IPS-NIHi11 (cell line): ENCODE data around the gene DBI.
"Not testable (repeated sequence)": the region's sequence is repeated elsewhere in the genome, so short reads cannot be mapped to it uniquely, and the experiment has no call there.

Experiments
- DNase-seq: peaks from one replicate; pipeline ENCODE4 v3.0.0; 2012; ENCODE audit warnings: mixed read lengths, low spot score

Gene DBI

DNA sequence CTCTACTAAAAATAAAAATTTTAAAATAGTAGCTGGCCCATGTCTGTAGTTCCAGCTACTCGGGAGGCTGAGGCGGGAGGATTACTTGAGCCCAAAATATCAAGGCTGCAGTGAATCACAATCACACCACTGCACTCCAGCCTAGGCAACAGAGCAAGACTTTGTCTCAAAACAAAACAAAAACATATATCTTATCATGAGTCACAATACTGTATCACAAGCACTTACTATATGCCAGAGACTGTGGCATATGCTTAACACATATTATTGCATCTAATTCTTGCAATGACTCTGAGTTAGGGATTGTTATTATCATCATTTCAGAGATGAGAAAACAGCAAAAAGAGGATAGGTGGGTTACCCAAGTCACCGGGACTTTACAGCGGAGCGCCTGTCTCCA lies 35.3 kb downstream of the DBI start:
- no peak for DNase-seq

DNA sequence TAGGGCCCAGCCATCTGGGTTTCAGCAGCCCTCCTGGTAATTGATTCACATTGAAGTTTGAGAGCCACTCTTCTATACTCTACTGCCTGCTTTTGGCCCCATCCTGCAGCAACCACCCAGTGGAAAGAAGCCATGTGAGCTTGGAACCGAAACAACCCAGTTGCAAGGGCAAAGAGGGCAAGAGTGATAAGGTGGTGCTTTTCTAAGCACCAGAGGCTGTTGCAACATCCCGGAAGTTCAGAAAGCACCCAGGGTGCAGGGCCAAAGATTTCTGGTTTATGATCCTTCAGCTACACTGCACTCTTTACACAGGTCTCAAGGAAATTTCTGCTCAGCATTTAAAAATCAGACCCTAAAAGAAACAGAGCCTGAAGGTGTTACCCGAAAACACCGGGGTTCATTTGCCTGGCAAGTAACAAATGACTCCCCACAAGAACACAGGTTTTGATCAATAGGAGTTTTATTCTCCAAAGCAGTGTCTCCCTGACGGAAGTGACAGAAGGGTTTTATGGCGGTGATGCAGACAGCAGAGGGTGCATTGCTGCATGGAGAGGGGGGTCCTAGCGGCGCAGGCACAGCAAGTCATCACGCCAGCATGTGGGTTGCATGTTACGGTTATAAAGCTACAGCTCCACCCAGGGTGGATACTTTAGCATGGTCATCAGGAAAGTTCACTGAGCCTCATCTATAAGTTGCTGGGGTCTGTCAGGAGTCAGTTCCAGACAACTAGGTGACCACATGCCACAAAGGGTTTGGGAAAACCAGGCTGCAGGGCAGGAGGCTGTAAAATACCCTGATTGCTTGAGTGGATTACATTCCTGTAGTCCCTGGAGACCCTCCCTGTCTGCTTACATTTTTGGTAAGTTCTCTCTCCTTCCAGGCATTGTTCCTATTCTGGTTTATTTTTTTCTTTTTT lies 36.1 kb downstream of the DBI start:
- DNase-seq: no peak

DNA sequence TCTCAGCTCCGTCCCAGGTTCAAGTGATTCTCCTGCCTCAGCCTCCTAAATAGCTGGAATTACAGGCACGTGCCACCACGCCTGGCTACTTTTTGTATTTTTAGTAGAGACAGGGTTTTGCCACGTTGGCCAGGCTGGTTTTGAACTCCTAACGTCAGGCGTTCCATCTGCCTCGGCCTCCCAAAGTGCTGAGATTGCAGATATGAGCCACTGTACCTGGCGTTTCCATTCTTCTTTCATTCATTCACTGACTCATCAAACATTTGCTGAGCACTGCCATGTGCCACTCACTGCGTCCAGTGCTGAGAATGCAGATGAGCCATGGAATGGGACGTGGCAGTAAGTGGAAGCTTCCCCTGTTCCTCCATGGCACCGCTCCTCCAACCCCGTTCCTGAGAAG lies 36.8 kb downstream of the DBI start:
- not testable (repeated sequence) for DNase-seq

DNA sequence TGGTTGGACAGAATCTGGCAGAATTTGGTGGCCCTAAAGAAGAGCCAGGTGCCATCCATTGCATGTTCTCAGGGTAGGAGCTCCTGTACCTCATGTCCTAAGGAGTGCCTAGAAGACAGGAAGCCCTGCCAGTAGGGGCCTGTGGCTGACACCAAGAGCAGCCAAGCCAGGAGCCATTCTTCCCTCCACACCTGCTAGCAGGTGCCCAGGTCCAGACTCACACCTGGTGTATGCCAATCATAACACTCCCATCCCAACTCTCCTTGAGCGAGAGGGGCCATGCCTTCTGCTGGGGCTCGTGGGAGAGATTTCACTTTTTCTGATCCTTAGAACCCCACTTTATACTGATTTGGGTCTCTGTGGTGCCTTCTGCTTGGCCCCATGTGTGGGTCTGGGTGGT lies 38.4 kb downstream of the DBI start:
- DNase-seq: no peak

DNA sequence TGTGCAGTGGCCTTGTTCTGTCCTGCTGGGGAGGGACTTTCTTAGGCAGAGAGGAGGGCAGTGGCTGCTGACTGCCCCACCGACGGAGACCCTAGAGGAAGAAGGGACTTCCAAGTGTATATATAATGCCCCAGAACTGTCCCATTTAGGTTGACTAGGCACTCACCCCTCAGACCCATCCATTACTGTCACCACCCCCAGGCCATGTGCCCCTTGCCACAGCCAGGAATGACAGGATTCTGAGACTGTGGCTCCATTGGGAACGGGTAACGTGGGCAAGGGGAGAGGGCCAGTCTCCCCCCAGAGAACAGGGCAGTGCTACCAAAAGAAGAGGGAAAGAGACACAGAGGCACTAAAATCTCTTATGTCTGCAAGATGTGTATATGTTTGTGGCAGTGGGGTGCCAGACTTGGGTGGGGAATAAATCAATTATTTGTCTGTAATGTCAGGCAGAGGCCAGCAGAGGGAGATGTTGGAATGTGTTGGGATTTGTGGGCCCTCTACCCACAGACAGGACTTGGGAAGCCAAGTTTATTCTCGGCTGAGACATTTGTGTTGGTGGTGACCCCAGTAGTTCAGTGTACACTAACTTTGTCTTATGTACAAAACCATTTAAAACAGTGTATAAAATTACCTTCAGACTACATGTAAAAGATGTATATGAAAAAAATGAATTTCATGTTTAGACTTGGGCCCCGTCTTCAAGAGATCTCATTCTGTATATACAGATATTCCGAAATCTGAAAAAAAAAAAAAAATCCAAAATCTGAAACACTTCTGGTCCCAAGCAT lies 40.8 kb downstream of the DBI start:
- DNase-seq: peak; percentile 76

DNA sequence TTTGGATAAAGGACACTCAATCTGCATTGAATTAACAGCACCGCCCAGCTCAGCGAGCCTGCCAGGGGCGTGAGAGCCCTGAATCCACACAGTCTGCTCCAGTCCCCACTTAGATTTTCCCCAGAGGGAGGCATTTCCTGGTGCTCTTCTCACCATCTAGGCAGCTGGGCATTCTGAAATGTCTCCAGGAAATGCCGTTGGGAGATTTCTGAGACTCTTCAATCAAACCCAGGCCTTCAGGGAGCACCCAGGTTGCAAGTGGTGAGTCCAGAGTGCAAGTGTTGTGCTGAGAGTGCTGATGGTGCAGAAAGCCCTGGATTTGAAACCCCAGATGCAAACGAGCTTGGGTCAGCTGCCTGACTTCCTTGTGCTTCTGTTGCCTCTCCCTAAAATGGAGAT lies 41.4 kb downstream of the DBI start:
- no peak for DNase-seq

DNA sequence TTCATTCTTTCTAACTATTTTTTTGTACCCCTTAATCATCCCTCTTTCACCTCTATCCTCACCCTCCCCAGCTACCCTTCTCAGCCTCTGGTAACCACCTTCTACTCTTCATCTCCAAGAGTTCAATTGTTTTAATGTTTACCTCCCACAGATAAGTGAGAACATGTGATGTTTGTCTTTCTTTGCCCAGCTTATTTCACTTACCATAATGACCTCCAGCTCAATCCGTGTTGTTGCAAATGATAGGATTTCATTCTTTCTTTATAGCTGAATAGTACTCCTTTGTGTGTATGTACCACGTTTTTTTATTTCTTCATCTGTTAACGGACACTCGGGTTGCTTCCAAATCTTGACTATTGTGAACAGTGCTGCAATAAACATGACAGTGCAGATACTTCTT lies 42.7 kb downstream of the DBI start:
- DNase-seq: no peak

DNA sequence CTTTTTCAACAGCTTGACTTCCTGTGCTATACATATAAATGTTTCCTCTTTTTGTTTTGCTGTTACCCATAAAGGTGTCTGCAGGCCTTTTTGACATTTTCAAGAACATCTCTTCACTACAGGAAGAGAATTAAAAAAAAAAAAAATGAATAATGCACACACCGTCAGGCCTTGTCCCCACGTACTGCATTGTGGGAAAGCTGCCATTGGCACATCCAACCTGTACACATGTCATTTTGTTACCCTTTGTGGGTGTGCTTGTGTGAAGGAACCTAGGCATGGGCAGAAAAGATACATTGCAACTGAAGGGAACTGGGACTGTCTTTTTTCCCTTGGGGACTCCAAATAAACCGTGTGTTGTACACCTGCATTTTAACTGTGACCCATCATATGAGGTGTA lies 48.1 kb downstream of the DBI start:
- DNase-seq: no peak

DNA sequence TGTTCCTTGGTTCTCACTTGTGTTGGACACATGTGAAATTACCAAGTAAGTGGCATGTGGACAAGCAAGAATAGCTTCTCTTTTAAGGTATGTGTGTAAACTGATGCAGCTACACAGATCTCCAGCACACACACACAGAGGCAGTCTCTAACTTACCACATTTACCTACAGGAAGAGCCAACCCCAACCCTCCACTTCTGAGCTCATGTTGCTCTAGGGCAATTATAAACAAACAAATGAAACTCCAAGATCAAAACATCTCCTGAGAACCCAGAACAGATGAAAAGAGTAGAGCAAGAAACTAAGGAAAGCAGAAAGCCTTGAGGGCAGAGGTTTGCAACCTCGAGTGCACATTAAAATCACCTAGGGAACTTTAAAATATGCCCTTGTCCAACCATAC lies 48.9 kb downstream of the DBI start:
- no peak for DNase-seq

DNA sequence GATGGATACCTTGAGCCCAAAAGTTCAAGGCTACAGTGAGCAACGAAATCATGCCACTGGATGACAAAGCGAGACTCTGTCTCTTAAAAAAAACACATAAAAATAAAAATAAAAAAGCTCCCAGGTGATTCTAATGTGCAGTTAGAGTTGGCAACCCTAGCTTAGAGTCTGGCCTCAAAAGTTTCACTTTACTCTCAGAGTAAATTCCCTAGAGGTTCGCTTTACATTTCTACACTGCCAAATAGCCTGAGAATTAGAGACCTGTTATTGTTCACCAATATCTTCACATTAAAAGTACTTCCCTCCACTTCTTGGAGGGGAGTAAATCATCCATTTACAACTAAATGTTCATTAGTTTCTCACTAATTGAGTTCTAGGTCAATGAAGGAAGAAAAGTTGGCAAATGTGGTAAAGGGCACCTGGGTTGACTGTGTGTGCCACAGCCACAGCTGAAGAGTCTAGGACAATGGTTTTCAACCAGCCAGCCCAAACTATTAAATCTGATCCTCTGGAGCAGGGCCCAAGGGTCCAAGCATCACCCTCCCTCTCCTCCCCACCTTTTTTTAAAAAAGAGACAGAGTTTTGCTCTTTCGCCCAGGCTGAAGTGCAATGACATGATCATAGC lies 49.6 kb downstream of the DBI start:
- no peak for DNase-seq

DNA sequence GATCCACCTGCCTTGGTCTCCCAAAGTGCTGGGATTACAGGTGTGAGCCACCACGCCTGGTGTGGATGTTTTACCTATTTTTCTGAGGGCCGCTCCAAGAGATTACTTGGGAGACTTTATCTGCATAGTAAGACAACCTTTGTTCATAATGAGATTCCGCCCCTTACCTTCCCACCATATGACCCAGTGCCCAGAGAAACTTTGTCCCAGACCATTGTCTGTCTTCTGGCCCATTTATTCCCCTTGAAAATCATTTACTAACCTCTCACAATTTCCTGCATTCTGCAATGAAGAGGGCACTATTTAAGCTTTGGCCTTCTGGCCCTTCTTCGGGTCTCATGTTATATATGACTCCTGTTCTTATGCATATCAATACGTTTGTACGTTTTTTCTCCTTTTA lies 51.1 kb downstream of the DBI start:
- DNase-seq: no peak

DNA sequence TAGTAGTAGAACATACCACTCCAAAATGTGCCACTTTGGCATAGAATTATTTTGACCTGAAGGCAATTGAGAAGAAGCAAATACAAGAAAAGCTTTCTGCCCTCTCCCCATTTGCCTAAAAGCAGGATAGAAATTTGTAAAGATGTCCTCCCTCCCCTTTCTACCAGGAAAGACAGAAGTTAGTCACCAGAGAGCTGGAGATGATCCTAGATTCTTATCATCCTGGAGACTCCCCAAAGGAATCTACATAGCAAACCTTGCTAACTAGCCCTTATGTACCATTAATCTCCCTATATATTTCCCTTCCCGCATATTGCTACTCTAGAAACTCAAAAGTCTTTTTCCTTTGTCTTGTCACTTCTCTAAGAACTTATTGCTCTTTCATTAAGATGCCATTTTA lies 52.3 kb downstream of the DBI start:
- no peak for DNase-seq

DNA sequence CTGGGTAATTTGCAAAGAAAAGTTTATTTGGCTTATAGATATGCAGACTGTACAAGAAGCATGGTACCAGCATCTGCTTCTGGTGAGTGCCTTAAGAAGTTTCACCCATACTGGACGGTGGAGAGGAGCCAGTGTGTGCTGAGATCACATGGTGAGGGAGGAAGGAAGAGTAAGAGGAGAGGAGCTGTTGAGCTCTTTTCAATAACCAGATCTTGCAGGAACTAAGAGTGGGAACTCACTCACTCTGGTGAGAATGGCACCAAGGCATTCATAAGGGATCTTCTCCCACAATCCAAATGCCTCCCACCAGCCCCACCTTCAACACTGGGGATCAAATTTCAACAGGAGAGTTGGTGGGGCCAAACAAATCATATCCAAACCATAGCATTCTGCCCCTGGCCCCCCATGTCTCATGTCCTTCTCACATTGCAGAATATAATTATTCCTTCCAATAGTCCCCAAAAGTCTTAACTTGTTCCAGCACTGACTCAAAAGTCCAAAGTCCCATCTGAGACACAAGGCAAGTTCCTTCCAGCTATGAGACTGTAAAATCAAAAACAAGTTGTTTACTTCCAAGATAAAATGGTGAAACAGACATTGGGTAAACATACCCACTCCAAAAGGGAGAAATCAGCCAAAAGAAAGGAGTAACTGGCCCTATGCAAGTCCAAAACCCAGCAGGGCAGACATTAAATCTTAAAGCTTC lies 53.2 kb downstream of the DBI start:
- no peak for DNase-seq

DNA sequence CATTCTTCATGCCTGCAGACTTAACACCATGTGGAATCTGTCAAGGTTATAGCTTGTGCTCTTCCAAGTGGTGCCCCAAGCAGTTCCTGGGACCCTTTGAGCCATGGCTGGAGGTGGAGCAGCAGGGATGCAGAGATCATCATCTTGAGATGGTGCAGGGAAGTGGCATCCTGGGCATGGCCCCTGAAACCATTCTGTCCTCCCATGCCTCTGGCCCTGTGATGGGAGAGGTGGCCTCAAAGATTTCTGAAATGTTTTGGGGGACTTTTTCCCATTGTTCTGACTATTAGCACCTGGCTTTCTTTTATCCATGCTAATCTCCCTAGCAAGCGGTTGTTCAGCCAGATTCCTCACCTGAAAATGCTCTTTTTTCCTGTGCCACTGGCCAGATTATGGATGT lies 54.5 kb downstream of the DBI start:
- DNase-seq: no peak

DNA sequence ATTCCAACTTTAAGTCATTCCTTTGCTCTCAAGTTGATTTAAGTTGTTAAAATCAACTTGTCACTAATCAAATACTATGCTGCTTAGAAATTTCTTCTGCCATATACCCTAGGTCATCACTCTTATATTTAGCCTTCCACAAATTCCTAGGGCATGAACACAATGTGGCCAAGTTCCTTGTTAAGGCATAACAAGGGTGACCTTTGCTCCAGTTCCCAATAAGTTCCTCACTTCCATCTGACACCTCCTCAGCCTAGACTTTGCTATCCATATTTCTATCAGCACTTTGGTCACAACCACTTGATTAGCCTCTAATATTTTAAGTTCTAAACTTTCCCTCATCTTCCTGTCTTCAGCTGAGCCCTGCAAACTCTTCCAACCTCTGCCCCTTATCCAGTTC lies 55.0 kb downstream of the DBI start:
- no peak for DNase-seq
